ENCODE data around the gene CELF6. TPM values are rescaled to one million over a fixed set of nuclear protein-coding genes. Genes with fewer than 3 reads are reported as not detected.
A peak's percentile ranks its signal among the peaks of the same experiment; 100 is the strongest.

Gene CELF6
- total RNA-seq, 4 donors from 2014 or later: 0.31 to 0.82 (median 0.76) TPM; not detected in 1

DNA sequence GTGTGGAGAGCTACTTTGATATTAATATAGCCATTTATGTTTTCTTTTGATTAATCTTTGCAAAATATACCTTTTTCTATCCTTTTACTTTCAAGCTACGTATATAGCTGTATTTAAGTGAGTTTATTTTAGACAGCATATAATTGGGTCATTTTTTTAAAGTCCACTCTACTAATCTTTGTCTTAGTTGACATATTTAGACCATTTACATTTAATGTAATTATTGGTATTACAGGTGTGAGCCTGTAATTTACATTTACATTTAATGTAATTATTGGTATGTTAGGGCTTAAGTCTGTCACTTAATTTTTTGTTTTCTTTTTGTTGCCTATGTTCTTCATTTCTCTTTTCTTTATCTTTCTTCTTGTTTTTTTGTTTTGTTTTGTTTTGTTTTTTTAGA is 3.8 kb upstream of the CELF6 start:
- intact Hi-C loops (cut with DNase I): no loop called here
- Histone ChIP-seq H3K27ac (no peak overlapping the region), H3K27me3 (peaks cover 0 to 12% (median 0%) of the 10 kb centered on the region in 4 donors), H3K4me3 (no peak overlapping the region), H3K36me3 (peaks cover 0 to 17% (median 0%) of the 10 kb centered on the region in 3 donors), H3K4me1 (peaks cover 4 to 22% (median 13%) of the 10 kb centered on the region in 3 donors), H3K9me3 (no peaks in the 10 kb centered on the region)
- DNase-seq: no peak
- WGBS, 2 donors: 86 to 94% methylated on average over 1 of the region's 1 CpG
- no peak for TF ChIP-seq POLR2A (IDR thresholded peaks at IDR 0.05)
- TF ChIP-seq, protein P1, sequence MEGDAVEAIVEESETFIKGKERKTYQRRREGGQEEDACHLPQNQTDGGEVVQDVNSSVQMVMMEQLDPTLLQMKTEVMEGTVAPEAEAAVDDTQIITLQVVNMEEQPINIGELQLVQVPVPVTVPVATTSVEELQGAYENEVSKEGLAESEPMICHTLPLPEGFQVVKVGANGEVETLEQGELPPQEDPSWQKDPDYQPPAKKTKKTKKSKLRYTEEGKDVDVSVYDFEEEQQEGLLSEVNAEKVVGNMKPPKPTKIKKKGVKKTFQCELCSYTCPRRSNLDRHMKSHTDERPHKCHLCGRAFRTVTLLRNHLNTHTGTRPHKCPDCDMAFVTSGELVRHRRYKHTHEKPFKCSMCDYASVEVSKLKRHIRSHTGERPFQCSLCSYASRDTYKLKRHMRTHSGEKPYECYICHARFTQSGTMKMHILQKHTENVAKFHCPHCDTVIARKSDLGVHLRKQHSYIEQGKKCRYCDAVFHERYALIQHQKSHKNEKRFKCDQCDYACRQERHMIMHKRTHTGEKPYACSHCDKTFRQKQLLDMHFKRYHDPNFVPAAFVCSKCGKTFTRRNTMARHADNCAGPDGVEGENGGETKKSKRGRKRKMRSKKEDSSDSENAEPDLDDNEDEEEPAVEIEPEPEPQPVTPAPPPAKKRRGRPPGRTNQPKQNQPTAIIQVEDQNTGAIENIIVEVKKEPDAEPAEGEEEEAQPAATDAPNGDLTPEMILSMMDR (IDR thresholded peaks at IDR 0.05): no peak

DNA sequence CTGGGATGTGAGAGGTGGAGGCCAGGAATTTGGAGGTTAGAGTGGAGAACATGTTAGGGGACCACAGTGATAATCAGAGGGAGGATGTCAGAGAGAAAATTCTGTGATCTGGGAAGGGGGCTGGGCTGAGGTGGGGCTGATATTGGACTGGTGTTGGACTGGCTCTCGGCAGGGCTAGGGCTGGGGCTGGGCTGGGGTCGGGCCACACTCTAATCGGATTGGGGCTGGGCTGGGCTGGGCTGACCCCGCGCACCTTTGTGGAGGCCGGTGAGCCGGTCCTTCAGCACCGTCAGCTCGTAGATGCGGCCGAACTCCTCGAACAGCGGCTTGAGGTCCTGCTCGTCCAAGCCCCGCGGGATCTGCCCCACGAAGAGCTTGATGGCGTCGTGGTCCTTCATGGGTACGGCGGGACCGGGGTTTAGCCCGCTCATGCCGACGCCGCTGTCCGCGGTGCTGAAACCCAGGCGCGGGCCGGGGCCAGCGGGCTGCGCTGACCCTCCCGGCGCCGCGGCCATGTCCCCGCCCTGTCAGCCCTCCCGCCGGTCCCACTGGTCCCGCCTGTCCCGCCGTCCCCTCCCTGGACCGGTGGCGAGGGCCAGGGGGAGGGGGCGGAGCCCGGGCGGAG is 485 bp downstream of the CELF6 start:
- peak overlapping the region; percentile 29 to 65 (median 52) for H3K4me3 ChIP-seq
- peaks cover 4 to 22% (median 13%) of the 10 kb centered on the region in 3 donors for H3K4me1 ChIP-seq
- H3K27me3 ChIP-seq: peaks cover 0 to 12% (median 0%) of the 10 kb centered on the region in 4 donors
- WGBS, 2 donors: 30 to 44% methylated on average over 1 to 3 of the region's 48 CpGs
- no peak for DNase-seq
- TF ChIP-seq, protein P1 (IDR thresholded peaks at IDR 0.05): no peak
- TF ChIP-seq POLR2A (IDR thresholded peaks at IDR 0.05): no peak
- no peaks in the 10 kb centered on the region for H3K9me3 ChIP-seq
- H3K27ac ChIP-seq: no peak overlapping the region
- intact Hi-C loops (cut with DNase I): loop anchor here (10.0 kb wide), 1 partner anchor 275 kb away; no protein-coding TSS in a partner anchor
- no peaks in the 10 kb centered on the region for H3K36me3 ChIP-seq

DNA sequence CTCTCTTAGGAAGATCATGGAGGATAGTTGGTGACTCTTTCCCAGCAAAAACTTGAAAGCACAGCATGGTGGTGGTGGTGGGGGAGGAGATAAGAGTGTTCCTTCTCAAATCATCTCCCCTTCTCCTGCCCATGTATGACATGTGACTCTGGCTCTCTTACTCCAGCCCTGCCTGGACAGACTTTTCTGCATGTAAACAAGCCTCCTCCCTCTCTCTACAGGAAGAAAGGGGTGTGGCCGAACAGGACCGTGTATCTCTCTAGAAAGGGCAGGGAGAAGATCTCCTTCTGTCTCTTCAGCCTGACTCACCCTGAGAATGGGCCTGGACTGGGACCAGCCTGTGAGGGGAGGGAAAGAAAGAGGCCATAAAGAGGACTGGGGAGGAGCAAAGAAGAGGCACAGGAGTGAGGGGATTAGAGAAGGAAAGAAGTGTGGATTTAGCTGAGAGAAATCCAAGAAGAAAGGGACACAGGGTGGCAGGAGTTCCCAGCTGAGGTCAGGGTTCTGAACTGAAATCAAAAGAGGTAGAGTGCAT is 1.5 kb downstream of the CELF6 start:
- Histone ChIP-seq H3K4me3 (no peak overlapping the region), H3K9me3 (no peaks in the 10 kb centered on the region)
- no peak for DNase-seq

DNA sequence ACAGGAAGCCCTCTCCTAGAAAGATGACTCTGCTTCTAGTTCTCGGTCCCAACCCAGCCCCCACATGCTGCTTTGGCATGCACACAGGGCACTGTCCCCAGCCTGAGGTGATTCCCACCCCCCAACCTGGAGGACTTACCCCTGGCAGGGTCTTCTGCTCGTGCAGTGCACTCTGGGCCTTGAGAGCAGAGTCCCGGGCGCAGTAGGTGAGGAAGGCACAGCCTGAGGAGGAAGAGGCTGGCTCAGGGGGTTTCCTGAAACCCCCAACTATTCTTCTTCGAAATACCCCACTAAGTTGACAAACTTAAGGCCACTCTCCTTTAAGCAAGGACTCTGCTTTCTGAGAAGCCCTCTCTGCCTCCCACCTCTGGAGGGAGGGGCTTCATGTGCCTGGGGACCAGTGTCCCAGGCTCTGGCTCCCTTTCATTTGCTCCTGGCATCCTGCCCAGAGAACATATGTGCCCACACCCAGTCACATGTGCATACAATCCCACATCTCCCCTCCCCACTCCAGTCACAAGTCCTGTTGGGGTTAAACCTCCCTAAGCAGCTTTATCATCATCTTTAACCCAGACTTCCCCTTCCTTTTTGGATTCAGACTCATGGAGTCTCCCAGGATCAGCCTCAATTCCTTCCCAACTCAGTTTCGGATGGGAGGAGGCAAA is 4.1 kb downstream of the CELF6 start:
- intact Hi-C loops (cut with DNase I): loop anchor here (10.0 kb wide), 1 partner anchor 279 kb away; no protein-coding TSS in a partner anchor
- no peaks in the 10 kb centered on the region for H3K9me3 ChIP-seq
- H3K27me3 ChIP-seq: peaks cover 0 to 12% (median 0%) of the 10 kb centered on the region in 4 donors
- H3K4me1 ChIP-seq: peaks cover 4 to 16% (median 13%) of the 10 kb centered on the region in 3 donors
- DNase-seq: no peak
- H3K27ac ChIP-seq: no peak overlapping the region
- H3K4me3 ChIP-seq: no peak overlapping the region
- TF ChIP-seq POLR2A (IDR thresholded peaks at IDR 0.05): no peak
- TF ChIP-seq, protein P1 (IDR thresholded peaks at IDR 0.05): no peak
- H3K36me3 ChIP-seq: no peaks in the 10 kb centered on the region
- WGBS, 2 donors: 61 to 73% methylated on average over 4 to 6 of the region's 6 CpGs

More for the DNA sequence above, 1.5 kb downstream of the CELF6 start:
- Histone ChIP-seq H3K36me3 (no peaks in the 10 kb centered on the region), H3K27ac (no peak overlapping the region), H3K27me3 (peaks cover 0 to 12% (median 0%) of the 10 kb centered on the region in 4 donors), H3K4me1 (peaks cover 4 to 22% (median 13%) of the 10 kb centered on the region in 3 donors)
- WGBS, 2 donors: 28 to 39% methylated on average over 2 of the region's 2 CpGs
- intact Hi-C loops (cut with DNase I): loop anchor here (10.0 kb wide), 1 partner anchor 276 kb away; no protein-coding TSS in a partner anchor
- TF ChIP-seq POLR2A (IDR thresholded peaks at IDR 0.05): no peak
- TF ChIP-seq, protein P1 (IDR thresholded peaks at IDR 0.05): no peak

DNA sequence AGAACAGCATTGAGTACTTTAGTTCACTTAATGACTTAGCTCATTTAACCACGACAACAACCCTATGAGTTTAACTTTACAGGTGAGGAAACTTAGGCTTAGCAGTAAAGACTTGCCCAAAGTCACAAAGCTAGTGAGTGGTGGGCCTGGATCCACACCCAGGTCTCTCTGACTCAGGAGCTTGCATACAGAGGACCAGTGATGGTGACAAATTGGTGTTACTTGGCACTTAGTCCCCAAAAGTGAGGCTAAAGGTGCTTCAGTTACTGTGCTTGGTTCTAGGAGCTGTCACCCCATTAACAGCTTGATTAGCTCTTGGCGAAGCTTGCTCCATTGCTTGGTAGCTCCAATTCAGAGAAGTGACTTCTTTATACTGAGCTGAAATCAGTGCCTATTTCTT is 6.1 kb downstream of the CELF6 start:
- WGBS, 2 donors: 70 to 80% methylated on average over 1 to 2 of the region's 2 CpGs
- TF ChIP-seq, protein P1 (IDR thresholded peaks at IDR 0.05): no peak
- TF ChIP-seq POLR2A (IDR thresholded peaks at IDR 0.05): no peak
- Histone ChIP-seq H3K4me3 (no peak overlapping the region), H3K4me1 (no peaks in the 10 kb centered on the region), H3K36me3 (no peaks in the 10 kb centered on the region), H3K9me3 (no peaks in the 10 kb centered on the region), H3K27me3 (no peaks in the 10 kb centered on the region), H3K27ac (no peak overlapping the region)
- intact Hi-C loops (cut with DNase I): loop anchor here (10.0 kb wide), 1 partner anchor 281 kb away; no protein-coding TSS in a partner anchor
- no peak for DNase-seq

Data from esophagus squamous epithelium (tissue), 5 donors.